Measurements from ENCODE around the gene ZFYVE21.
A peak's percentile ranks its signal among the peaks of the same experiment; 100 is the strongest.

The ZFYVE21 gene

DNA sequence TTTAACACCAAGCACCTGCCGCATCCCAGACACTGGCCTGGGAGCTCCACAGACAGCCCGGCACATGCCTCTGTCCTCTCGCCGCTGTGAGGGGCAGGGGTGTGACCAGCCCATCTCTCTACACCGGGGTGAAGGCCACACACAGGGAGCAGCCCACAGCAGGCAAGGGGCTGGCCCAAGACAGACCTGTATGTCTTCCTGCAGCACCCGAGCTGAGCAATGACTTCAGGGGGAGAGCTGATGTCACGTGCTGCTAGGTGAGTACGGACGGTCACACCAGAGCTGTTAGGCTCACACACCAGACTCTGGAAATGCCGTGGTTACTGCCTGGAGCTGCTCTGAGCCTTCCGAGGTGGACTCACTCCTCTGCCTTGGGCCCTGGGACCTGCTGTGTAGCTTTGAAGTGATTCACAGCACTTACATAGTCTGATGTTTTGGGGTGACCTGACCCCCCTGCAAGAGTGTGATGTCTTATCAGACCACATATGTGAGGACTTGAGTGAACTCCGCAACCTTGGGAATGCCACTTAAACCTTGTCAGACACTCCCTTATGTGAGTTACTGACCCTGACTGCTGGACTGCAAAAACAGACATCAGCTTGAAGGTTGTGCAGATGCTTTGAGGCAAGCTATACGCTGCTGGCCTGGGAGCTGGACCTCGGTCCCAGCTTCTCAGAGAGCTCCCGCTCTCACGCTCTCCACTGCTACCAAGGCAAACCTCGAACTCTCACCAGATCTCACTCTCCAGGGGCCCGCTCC, 2.1 kb upstream of the ZFYVE21 start:
- no peak for DNase-seq
- intact Hi-C loops (cut with DNase I) = loop anchor here (10.0 kb wide), 1 partner anchor 139 kb away; no protein-coding TSS in a partner anchor

DNA sequence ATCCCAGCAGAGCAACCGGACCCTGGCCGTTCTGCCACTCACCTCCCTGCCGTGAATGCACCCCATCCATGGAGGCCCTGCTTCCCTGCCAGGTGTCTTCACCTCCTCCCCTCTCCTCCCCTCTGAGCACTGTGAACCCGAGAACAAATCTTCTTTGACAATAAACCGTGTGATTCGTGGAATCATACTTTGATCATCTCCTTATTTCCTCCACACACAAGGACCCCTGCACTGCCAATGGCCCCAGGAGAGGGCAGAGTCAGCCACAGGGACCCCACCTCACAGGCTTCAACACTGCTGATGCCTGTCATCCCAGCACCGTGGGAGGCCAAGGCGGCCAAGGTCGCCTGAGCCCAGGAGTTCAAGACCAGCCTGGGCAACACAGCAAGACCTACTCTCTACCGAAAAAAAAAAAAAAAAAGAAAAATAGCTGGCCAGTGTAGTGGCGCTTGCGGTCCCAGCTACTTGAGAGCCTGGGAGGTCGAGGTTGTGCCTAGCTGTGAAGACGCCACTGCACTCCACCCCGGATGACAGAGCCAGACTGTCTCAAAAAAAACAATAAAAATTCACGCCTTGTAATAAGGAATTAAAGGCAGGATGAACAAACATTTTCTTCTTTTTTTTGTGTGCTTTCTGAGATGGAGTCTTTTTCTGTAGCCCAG, 1.4 kb upstream of the ZFYVE21 start:
- intact Hi-C loops (cut with DNase I) = loop anchor here (10.0 kb wide), 1 partner anchor 139 kb away; no protein-coding TSS in a partner anchor
- no peak for DNase-seq

DNA sequence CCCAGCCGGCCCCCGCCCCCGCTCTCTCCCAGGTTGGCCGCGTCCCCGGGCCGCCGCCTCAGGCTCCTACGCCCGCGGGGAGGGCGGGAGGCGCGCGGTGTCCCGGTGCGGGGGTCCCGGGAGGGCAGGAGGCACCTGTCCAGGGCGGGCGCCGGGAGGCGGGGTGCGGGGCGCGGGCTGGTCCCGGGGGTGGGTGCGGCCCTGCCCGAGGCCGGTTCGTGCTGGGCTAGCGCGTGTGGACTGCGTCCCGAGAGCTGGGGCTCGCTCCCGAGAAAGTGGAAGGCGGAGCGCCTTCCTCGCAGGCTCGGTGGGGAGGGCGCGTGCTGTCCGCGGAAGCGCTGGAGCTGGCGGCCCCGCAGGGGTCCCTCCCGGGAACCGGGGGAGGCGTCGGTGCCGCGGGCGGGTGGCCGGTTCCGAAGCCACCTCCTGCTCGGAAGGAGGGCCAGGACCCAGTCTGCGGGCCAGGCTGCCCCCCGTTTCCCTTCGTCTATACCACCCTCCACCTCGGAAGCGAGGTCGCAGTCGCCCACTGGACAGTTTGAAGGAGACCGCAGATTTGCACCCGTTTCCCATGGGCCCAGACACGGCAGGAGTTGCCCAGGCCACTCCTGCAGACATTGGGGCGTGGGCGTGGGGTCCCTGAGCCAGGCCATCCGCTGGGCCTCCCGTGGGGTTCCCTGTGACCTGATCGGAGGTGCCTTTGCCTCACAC, 636 bp downstream of the ZFYVE21 start:
- intact Hi-C loops (cut with DNase I) = loop anchor here (10.0 kb wide), 1 partner anchor 141 kb away; no protein-coding TSS in a partner anchor
- DNase-seq = peak in 7 of 42 donors; percentile 21 to 60 (median 45)

DNA sequence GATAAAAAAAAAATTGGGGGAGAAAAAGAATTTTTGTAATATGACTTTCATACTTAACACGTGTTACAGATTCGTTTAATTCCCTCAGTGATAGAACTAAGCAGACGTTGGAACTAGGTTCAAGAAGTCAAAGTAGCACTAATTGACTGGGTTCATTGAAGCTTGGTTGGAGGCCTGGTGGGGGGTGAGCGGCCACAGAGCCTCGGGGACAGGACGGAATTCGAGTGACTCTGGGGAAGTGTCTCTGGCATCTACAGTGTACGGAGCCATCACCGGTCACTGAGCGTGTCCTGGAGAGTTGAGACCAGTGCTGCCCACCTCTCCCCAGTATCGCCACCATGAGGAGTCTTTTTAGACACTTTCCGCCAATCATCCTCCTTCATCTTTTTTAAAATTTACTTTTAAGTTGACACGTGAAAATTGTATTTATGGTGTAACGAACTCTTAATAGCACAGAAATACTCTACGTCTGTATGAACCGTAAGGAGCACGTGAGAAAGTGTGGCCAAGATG, 1.3 kb downstream of the ZFYVE21 start:
- intact Hi-C loops (cut with DNase I) = loop anchor here (10.0 kb wide), 1 partner anchor 142 kb away; no protein-coding TSS in a partner anchor
- no peak for DNase-seq

DNA sequence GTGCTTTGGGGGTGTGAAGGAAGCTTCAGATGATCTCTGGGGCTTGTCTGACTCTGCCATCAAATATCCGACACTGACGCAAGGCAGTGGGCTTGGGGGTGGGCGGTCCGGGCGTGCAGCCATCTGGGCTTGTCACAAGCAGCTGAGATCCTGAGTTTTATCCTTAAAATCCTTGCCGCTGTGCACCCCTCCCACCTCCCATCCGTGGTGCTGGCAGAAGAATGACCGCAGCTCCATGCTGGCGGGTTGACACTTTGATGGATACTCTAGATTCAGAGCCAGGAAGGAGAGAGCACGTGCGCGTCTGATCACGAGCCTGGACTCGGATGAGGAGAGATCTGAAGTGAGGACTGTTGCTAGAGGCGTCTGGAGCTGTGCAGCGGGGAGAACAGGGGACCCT, 3.0 kb downstream of the ZFYVE21 start:
- no peak for DNase-seq
- intact Hi-C loops (cut with DNase I) = loop anchor here (10.0 kb wide), 1 partner anchor 144 kb away; no protein-coding TSS in a partner anchor

DNA sequence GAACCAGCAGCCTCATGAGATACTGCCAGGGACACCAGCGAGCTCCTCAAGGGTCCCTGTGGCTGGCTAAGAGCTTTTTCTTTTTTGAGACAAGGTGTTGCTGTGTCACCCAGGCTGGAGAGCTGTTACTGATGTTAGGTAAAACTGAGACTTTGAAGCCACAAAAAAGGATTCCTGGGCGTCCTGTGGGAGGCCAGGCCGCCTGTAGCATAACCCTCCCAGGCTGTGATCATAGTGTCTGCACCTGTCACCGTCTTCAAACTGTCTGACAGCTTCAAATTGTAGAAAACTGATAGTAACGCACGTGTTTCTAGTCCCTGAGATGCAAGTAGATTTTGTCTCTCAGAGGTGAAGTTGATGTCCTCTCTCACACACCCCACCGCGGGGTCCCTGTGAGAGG, 4.1 kb downstream of the ZFYVE21 start:
- intact Hi-C loops (cut with DNase I) = loop anchor here (10.0 kb wide), 1 partner anchor 145 kb away; no protein-coding TSS in a partner anchor

DNA sequence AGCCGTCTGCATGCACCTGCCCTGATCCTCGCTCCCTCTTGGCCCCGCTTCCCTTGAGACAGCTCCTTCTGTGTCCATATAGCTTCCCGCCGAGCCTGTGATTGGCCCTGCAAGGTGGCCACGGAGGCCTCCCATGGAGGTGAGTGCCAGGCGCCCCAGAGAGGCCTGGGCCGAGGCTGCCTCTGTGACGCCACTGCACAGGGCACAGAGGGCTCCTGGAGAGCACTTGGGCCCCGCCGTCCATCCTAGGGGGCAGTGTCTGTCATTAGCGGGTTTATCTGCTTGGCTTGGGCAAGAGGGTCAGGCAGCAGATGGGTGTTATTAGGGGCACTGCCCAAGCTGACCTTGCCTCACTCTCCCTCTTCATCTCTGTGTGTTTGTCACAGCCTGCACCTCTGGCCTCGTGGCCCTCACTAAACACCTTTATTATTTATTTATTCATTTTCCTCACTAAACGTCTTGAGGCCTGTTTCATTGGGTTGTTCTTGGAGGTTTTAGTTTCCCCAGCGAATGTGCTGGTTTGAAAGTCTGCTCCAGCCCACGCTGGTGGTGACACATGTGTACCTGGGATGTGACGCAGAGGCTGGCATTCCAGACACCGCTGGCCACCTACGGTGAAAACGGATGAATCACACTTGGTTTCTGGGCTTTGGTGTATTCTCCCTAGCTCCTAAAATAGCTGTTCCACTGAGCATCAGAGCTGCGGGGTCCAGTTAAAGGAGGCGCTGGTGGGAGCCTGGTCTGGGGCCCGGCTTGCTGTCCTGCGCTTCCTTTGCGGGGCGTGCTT, 5.9 kb downstream of the ZFYVE21 start:
- peak; percentile 49 to 93 (median 78) for DNase-seq
- intact Hi-C loops (cut with DNase I) = no loop called here

More for the DNA sequence above, 4.1 kb downstream of the ZFYVE21 start:
- DNase-seq = no peak

DNA sequence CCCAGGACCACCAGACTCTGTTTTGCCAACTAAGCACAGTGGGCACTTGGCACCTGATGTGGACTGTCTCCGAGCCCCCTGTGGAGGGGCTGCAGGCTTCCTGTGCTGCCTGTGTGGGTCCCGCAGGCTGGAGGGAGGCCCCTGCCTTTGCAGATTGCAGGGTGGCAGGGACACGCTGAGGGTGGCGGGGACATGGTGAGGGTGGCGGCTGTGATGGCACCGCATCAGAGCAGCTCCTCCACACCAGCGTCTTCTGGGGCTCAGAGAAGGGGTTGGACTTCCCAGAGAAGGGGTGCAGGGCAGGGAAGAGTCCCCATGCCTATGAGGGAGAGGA, 8.1 kb downstream of the ZFYVE21 start:
- intact Hi-C loops (cut with DNase I) = no loop called here
- DNase-seq = no peak

DNA sequence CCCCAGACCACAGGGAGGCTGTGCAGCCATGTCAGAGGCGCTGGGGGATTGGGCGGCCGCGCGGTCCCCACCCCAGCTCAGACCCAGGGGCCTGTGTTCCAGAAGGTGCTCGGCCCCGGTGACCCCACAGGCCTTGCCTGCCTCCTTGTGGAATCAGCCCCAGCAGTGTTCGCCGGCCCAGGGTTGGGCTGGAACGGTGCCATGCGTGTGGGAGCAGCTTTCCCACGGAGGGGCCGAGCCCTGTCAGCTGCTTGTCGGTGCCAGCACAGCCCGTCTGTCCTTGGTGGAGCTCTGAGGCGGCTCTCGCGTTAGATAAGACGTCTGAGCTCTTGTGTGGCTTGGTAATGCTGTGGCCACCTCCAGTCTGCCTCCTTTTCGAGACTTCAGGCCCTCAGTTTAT, 8.5 kb downstream of the ZFYVE21 start:
- peak in 34 of 42 donors; percentile 45 to 81 (median 62) for DNase-seq
- intact Hi-C loops (cut with DNase I) = no loop called here

DNA sequence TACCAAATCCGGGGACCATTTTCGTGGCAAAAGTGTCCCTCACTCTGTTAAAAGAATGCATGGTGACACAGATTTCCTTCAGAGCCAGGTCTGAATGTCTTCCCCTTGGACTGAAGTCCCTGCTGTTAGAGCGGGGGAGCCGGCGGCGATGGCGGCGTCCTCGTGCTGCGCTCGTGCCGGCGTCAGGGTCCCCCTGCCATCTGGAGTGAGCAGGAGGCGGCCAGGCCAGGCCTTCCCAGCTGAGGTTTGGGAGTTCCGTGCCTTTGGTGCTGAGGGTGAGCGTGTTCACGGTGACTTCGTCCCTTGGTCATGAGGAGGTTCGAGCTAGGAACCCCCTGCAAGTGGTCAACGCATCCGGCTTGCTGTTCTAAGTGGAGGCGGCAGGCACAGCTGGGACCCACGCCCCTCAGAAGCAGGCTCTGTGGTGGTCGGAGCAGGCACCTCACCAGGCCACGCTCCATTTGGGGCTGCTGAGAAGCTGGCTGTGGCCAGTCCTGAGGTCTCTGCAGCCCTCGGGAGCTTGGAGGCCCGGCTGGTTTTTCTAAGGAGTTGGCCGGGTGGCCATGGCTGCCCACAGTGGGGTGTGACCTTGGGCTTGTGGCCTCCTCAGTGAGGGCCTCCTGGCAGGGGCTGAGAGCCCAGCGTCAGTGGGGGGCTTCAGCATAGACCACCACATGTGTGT, 9.5 kb downstream of the ZFYVE21 start:
- DNase-seq = no peak
- intact Hi-C loops (cut with DNase I) = no loop called here

DNA sequence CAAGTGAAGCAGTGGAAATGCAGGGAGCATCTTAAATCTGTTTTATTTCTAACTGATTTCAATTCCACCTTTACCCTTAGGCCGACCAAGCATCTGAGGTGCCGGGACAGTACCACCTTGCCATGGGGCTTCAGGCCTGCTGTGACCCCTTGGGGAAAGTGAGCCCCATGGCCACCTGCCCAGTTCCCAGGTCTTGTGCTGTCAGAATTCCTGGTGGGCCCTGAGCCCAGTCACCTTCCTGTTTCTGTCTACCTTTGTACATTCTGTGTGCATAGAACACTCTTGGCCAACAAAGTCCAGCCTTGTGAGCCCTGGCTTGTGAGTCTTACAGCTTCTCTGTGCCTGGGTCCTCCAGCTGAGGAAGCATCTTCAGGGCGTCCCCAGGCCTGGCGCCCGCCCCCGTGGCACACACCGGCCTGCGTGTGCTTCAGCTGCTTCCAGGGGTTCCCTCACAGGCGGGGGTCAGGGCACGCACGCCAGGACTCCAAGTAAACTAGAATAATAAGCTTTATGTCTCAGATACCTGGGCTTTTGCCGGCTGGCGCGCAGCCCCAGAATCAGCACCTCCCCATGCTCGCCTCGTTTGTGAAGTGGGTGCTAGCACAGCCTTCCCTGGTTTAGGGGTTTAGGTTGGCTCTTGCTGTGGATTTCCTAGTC, 10.3 kb downstream of the ZFYVE21 start:
- DNase-seq = no peak
- intact Hi-C loops (cut with DNase I) = no loop called here

DNA sequence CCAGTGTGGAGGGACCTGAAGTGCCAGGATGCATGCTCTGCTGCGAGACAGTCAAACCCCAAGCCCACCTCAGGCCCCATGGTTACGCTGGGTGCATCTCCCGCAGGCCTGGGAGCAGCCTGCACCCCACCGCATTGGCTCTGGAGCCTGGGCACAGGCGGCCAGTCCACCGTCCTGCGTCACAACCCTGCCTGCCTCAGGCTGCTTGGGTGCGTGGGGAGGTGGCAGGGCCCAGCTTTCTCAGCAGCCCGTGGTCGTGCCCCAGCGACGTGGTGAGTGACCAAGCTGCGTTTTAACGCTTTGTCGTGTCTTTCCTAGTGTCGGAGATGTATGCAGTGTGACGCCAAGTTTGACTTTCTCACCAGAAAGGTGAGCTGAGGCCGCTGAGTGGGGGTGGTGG, 10.9 kb downstream of the ZFYVE21 start:
- no peak for DNase-seq
- intact Hi-C loops (cut with DNase I) = no loop called here

DNA sequence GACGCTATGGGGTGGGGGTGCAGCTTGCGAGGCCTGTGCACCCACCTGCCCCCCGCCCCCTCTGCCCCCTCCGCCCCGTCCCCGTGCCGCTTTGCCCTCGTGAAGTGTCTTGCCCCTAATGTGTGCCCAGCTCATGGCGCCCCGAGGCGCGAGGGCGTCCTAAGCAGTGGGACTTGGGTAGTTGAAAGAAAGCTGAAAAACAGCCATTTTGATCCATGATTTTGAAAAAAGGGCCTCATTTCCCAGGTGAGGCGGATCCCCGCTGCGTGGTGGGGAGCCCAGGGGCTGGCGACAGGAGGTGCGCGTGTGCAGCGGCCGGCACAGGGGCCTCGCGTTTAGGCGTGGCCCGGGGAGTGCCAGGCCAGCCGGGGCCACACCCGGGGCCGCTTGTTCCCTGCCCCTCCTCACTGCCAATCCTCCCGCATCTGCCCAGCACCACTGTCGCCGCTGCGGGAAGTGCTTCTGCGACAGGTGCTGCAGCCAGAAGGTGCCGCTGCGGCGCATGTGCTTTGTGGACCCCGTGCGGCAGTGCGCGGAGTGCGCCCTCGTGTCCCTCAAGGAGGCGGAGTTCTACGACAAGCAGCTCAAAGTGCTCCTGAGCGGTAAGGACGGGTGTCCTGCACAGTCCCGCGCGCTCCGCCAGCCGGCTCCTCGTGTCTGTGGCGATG, 11.8 kb downstream of the ZFYVE21 start:
- peak in 33 of 42 donors; percentile 34 to 80 (median 66) for DNase-seq
- intact Hi-C loops (cut with DNase I) = no loop called here

DNA sequence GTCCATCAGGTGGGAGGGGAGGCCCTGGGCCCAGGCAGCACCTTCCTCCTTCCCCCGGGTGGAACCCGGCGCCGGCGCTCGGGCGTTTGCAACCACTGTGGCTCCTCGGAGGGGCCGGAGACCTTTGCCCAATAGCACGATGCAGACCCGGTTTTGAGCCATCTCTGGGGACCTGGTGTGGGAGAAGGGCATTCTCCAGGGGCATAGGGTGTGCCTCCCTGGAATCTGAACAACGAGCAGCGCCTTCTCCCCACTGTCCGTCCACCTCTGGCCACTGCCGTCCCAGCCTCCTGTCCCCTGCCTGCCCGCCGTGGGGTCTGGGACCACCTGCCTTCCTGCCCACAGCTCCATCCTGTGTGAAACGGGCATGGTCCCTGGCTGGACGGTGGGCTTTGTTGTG, 12.5 kb downstream of the ZFYVE21 start:
- intact Hi-C loops (cut with DNase I) = no loop called here
- no peak for DNase-seq

DNA sequence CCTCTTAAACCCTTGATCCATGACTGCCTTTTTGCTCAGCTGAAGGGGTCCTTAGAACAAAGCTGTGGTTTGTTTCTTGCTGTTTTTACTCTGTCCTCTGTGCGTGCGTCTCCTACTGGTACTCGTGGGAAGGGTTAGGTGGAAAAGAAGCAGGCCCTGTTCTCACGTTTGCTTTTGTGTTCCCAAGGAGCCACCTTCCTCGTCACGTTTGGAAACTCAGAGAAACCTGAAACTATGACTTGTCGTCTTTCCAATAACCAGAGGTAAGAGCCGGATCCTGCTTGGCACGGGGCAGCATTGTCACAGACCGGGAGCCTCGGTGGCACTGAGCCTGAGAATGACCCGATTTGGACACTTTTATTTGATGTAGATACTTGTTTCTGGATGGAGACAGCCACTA, 13.1 kb downstream of the ZFYVE21 start:
- no peak for DNase-seq
- intact Hi-C loops (cut with DNase I) = no loop called here

DNA sequence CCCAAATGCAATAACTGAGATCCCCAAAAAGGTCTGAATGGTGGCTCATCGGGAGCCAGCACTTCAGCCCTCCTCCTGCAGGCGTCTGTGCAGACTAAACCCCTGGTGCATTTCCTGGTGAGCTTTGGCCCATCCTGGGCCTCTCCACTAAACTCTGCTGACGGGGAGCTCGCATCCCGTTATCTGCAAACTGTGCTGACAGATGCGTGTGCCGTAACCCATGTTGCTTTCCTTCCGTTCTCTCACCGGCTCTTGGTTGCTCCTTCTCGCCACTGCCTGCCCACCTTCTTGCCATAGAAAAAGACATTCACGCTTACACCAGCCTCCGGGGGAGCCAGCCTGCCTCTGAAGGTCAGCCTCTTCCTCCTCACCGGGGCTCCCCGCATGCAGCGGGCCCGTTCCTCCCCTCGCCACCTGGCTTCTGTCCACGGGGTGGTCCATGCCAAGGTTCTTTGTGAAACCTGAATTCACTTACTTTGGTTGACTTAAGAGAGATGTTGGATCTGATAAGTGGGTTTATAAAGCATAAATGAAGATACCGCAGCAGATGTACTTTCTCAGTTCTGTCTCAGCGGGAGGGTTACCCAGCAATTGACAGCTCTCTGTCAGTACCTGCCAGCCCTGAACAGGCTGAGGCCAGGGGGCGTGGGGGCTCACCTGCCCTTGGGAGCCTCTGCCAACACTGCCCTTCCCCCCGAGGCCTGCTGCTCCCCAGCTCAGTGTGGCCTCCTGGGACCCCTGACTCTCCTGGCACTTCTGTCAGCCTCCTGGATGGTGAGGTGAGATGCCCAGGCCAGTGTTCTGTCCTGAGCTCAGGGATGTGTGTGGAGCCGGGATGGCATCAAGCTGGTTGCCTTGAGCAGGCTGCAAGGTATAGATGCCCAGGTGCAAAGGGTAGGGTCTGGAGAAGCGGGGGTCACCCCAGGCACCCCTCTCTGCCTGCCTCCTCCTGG, 14.2 kb downstream of the ZFYVE21 start:
- intact Hi-C loops (cut with DNase I) = no loop called here
- DNase-seq = peak in 1 of 42 donors; percentile 1
